ENCODE measurements around the gene MGST2.
A peak's percentile ranks its signal among the peaks of the same experiment; 100 is the strongest.

The MGST2 gene

GRCh38 chr4:139645458-139645857, 20.2 kb upstream of the MGST2 start:
- Histone ChIP-seq H3K4me1 (ENCODE audit: control insufficient read depth, insufficient read depth, low read length) (no peaks in the 10 kb centered on the region), H3K36me3 (ENCODE audit: control insufficient read depth, insufficient read depth, low read length) (no peaks in the 10 kb centered on the region), H3K9me3 (ENCODE audit: control insufficient read depth, insufficient read depth, low read length) (no peaks in the 10 kb centered on the region), H3K4me3 (ENCODE audit: low read depth, low read length) (no peak overlapping the region), H3K27me3 (ENCODE audit: control insufficient read depth, insufficient read depth, low read length) (no peaks in the 10 kb centered on the region; the same call in 1 of the 2 replicates), H3K9ac (ENCODE audit: low read depth, low read length) (no peak overlapping the region), H3K27ac (ENCODE audit: low read depth, low read length) (no peak overlapping the region)

- Histone ChIP-seq H3K27me3 (ENCODE audit: control insufficient read depth, insufficient read depth, low read length) (no peaks in the 10 kb centered on the region; the same call in 1 of the 2 replicates), H3K9ac (ENCODE audit: low read depth, low read length) (no peak overlapping the region), H3K27ac (ENCODE audit: low read depth, low read length) (no peak overlapping the region), H3K9me3 (ENCODE audit: control insufficient read depth, insufficient read depth, low read length) (no peaks in the 10 kb centered on the region), H3K36me3 (ENCODE audit: control insufficient read depth, insufficient read depth, low read length) (no peaks in the 10 kb centered on the region), H3K4me3 (ENCODE audit: low read depth, low read length) (no peak overlapping the region), H3K4me1 (ENCODE audit: control insufficient read depth, insufficient read depth, low read length) (peaks cover 3% of the 10 kb centered on the region; the same call in 1 of the 2 replicates)
These were observed 18.4 kb upstream of the MGST2 start for GRCh38 chr4:139647184-139647583.

- H3K27ac ChIP-seq (ENCODE audit: low read depth, low read length) = no peak overlapping the region
- H3K4me1 ChIP-seq (ENCODE audit: control insufficient read depth, insufficient read depth, low read length) = peaks cover 3% of the 10 kb centered on the region; the same call in 1 of the 2 replicates
These were observed 17.7 kb upstream of the MGST2 start for GRCh38 chr4:139647952-139648351.

DNA sequence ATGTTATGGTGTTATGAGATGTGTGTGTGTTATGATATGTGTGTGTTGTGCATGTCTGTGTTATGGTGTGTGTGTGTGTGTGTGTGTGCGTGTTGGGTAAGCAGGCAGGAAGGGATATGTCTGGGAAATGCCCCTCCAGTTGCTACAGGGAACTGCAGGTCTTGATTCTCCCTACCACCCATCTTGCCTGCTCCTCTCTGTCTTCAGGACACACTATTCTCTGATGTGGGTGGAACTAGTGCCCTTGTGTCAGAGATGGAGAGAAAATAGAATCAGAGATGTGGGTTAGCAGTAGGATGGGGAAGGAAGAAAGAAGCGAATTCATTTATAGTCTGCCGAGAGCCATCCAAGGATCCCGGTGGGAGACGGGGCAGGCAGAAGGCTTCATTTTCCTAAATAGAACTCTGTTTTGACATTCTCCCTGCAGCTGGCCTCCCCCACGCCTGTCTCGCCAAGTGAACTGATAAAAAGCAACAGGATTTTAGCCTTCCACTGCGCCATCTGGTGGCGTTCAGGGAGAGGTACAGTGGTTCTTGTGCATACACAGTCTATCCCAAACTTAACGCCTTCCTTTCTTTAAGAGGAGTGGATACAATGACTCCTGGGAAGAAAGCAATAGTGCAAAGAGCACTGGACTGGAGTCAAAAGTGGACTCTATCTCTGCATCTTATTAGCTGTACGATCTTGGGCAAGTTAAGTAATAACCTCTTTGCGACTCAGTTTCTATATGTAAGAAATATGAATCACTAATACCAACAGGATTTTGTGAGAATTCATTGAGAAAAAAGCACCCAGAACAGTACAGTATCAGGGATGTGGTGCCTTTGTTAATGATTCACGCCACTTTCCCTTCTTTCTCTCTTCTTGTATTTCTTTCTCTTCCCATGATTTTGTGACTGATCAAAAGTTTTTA, 14.1 kb upstream of the MGST2 start:
- H3K4me3 ChIP-seq (ENCODE audit: low read depth, low read length) = no peak overlapping the region
- no peaks in the 10 kb centered on the region; the same call in 1 of the 2 replicates for H3K27me3 ChIP-seq (ENCODE audit: control insufficient read depth, insufficient read depth, low read length)
- H3K4me1 ChIP-seq (ENCODE audit: control insufficient read depth, insufficient read depth, low read length) = peaks cover 3% of the 10 kb centered on the region; the same call in 1 of the 2 replicates
- no peaks in the 10 kb centered on the region for H3K9me3 ChIP-seq (ENCODE audit: control insufficient read depth, insufficient read depth, low read length)
- H3K36me3 ChIP-seq (ENCODE audit: control insufficient read depth, insufficient read depth, low read length) = no peaks in the 10 kb centered on the region
- no peak overlapping the region for H3K9ac ChIP-seq (ENCODE audit: low read depth, low read length)
- no peak overlapping the region for H3K27ac ChIP-seq (ENCODE audit: low read depth, low read length)

More at GRCh38 chr4:139647952-139648351, 17.7 kb upstream of the MGST2 start:
- H3K9me3 ChIP-seq (ENCODE audit: control insufficient read depth, insufficient read depth, low read length) = no peaks in the 10 kb centered on the region
- H3K27me3 ChIP-seq (ENCODE audit: control insufficient read depth, insufficient read depth, low read length) = no peaks in the 10 kb centered on the region; the same call in 1 of the 2 replicates
- no peak overlapping the region for H3K9ac ChIP-seq (ENCODE audit: low read depth, low read length)
- no peak overlapping the region for H3K4me3 ChIP-seq (ENCODE audit: low read depth, low read length)
- no peaks in the 10 kb centered on the region for H3K36me3 ChIP-seq (ENCODE audit: control insufficient read depth, insufficient read depth, low read length)

GRCh38 chr4:139654516-139654915, 11.1 kb upstream of the MGST2 start:
- Histone ChIP-seq H3K9ac (ENCODE audit: low read depth, low read length) (no peak overlapping the region), H3K9me3 (ENCODE audit: control insufficient read depth, insufficient read depth, low read length) (no peaks in the 10 kb centered on the region), H3K36me3 (ENCODE audit: control insufficient read depth, insufficient read depth, low read length) (no peaks in the 10 kb centered on the region), H3K4me3 (ENCODE audit: low read depth, low read length) (no peak overlapping the region), H3K27me3 (ENCODE audit: control insufficient read depth, insufficient read depth, low read length) (no peaks in the 10 kb centered on the region; the same call in 1 of the 2 replicates), H3K4me1 (ENCODE audit: control insufficient read depth, insufficient read depth, low read length) (peaks cover 20% of the 10 kb centered on the region), H3K27ac (ENCODE audit: low read depth, low read length) (no peak overlapping the region)

DNA sequence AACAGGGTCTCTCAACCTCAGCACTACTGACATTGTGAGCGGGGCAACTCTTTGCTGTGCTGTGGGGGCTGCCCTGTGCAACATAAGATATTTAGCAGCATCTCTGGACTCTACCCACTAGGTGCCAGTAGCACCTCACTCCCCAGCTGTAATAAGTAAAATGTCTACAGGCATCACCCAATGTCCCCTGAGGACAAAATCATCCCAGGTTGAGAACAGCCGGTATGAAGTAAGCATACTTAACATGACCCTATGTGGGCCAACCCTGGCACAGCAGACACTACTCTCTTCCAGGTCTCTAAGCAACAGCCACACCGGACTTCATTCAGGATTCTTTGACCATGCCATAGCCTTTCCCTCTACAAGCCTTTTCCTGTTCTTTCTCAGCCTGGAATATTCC, 10.5 kb upstream of the MGST2 start:
- Histone ChIP-seq H3K4me3 (ENCODE audit: low read depth, low read length) (no peak overlapping the region), H3K36me3 (ENCODE audit: control insufficient read depth, insufficient read depth, low read length) (no peaks in the 10 kb centered on the region), H3K27ac (ENCODE audit: low read depth, low read length) (no peak overlapping the region), H3K4me1 (ENCODE audit: control insufficient read depth, insufficient read depth, low read length) (peaks cover 20% of the 10 kb centered on the region), H3K9me3 (ENCODE audit: control insufficient read depth, insufficient read depth, low read length) (no peaks in the 10 kb centered on the region), H3K27me3 (ENCODE audit: control insufficient read depth, insufficient read depth, low read length) (no peaks in the 10 kb centered on the region; the same call in 1 of the 2 replicates), H3K9ac (ENCODE audit: low read depth, low read length) (no peak overlapping the region)

GRCh38 chr4:139656614-139657486, 8.8 kb upstream of the MGST2 start:
- Histone ChIP-seq H3K27me3 (ENCODE audit: control insufficient read depth, insufficient read depth, low read length) (no peaks in the 10 kb centered on the region; the same call in 1 of the 2 replicates), H3K36me3 (ENCODE audit: control insufficient read depth, insufficient read depth, low read length) (no peaks in the 10 kb centered on the region), H3K4me3 (ENCODE audit: low read depth, low read length) (peak overlapping the region; percentile 16; the same call in 1 of the 2 replicates), H3K9me3 (ENCODE audit: control insufficient read depth, insufficient read depth, low read length) (no peaks in the 10 kb centered on the region), H3K27ac (ENCODE audit: low read depth, low read length) (no peak overlapping the region), H3K4me1 (ENCODE audit: control insufficient read depth, insufficient read depth, low read length) (peaks cover 17% of the 10 kb centered on the region), H3K9ac (ENCODE audit: low read depth, low read length) (no peak overlapping the region)

- Histone ChIP-seq H3K4me1 (ENCODE audit: control insufficient read depth, insufficient read depth, low read length) (peaks cover 17% of the 10 kb centered on the region), H3K9me3 (ENCODE audit: control insufficient read depth, insufficient read depth, low read length) (no peaks in the 10 kb centered on the region), H3K27me3 (ENCODE audit: control insufficient read depth, insufficient read depth, low read length) (no peaks in the 10 kb centered on the region; the same call in 1 of the 2 replicates), H3K27ac (ENCODE audit: low read depth, low read length) (peak overlapping the region; percentile 54), H3K9ac (ENCODE audit: low read depth, low read length) (no peak overlapping the region), H3K4me3 (ENCODE audit: low read depth, low read length) (no peak overlapping the region), H3K36me3 (ENCODE audit: control insufficient read depth, insufficient read depth, low read length) (no peaks in the 10 kb centered on the region)
These were observed 7.4 kb upstream of the MGST2 start for GRCh38 chr4:139658185-139658584.

- Histone ChIP-seq H3K4me3 (ENCODE audit: low read depth, low read length) (no peak overlapping the region), H3K27me3 (ENCODE audit: control insufficient read depth, insufficient read depth, low read length) (no peaks in the 10 kb centered on the region), H3K27ac (ENCODE audit: low read depth, low read length) (no peak overlapping the region), H3K9me3 (ENCODE audit: control insufficient read depth, insufficient read depth, low read length) (no peaks in the 10 kb centered on the region), H3K9ac (ENCODE audit: low read depth, low read length) (no peak overlapping the region), H3K36me3 (ENCODE audit: control insufficient read depth, insufficient read depth, low read length) (no peaks in the 10 kb centered on the region), H3K4me1 (ENCODE audit: control insufficient read depth, insufficient read depth, low read length) (peaks cover 17% of the 10 kb centered on the region)
These were observed 6.8 kb upstream of the MGST2 start for GRCh38 chr4:139658586-139659382.

DNA sequence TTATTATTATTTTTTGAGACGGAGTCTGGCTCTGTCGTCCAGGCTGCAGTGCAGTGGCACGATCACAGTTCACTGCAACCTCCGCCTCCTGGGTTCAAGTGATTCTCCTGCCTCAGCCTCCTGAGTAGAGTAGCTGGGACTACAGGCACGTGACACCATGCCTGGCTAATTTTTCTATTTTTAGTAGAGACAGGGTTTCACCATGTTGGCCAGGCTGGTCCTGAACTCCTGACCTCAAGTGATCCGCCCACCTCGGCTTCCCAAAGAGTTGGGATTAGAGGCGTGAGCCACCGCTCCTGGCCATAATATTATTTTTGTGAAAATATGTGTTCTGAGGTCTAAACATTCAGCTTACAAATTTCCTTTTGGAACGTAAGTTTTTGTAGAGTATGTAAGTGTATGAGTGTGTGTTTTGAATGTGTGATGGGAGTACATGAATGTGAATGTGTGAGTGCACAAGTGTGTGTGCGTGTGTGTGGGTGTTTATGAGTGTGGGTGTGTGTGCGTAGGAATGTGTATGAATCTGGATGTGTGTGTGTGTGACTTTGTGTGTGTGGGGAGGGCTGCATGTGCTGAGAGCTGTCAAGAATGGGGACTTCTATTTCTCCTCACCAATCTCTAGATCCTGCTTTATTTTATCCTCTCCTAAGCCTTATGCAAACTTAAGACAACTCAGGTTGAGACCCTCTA, 5.7 kb upstream of the MGST2 start:
- no peak overlapping the region for H3K4me3 ChIP-seq (ENCODE audit: low read depth, low read length)
- no peaks in the 10 kb centered on the region for H3K27me3 ChIP-seq (ENCODE audit: control insufficient read depth, insufficient read depth, low read length)
- H3K9me3 ChIP-seq (ENCODE audit: control insufficient read depth, insufficient read depth, low read length) = no peaks in the 10 kb centered on the region
- no peak overlapping the region for H3K27ac ChIP-seq (ENCODE audit: low read depth, low read length)
- H3K4me1 ChIP-seq (ENCODE audit: control insufficient read depth, insufficient read depth, low read length) = peaks cover 17% of the 10 kb centered on the region
- no peak overlapping the region for H3K9ac ChIP-seq (ENCODE audit: low read depth, low read length)
- H3K36me3 ChIP-seq (ENCODE audit: control insufficient read depth, insufficient read depth, low read length) = no peaks in the 10 kb centered on the region

Measured in HUES48 (cell line).